Left colon (tissue), 2 donors: ENCODE results near the gene GK. TPM values are rescaled to one million over a fixed set of nuclear protein-coding genes. Genes with fewer than 3 reads are reported as not detected.
A peak's percentile ranks its signal among the peaks of the same experiment; 100 is the strongest.
"Not testable (repeated sequence)": the region's sequence is repeated elsewhere in the genome, so short reads cannot be mapped to it uniquely, and the experiment has no call there.

Source experiments
- ATAC-seq: fragments of 200-7000 bp; cut with Tn5 transposase; one replicate; pipeline ENCODE4 v1.9.1; 2020; ENCODE audit warnings: mild to moderate bottlenecking, moderate library complexity
- DNase-seq, 2 donors: peaks; one replicate each; pipeline ENCODE4 v3.0.0-alpha.2; 2020
- intact Hi-C, 2 donors: fragments of 100-400 bp; cut with DNase I in 1 of 2; cut with micrococcal nuclease in 1 of 2; formaldehyde crosslinking; loops; one replicate each; pipeline versions ENCODE4 v1.11.2 to v1.14.0; 2022; cut with DNase I, micrococcal nuclease
- total RNA-seq, 2 donors: library from RNA; stranded (reverse); fragmentation: NEBNext Ultra II Directional; extraction: Animal tissue kit (Norgen Biotek cat#: 25700); gene quantifications; one replicate each; pipeline ENCODE4 v1.2.1, GENCODE V29; 2021
- donor health status: DM: no; HTN: no; CAD: no.
- donor health status: DM: yes; HTN: yes; CAD: no.

GK gene
- total RNA-seq, 2 donors from 2014 or later = 28.2 to 58.9 TPM

DNA sequence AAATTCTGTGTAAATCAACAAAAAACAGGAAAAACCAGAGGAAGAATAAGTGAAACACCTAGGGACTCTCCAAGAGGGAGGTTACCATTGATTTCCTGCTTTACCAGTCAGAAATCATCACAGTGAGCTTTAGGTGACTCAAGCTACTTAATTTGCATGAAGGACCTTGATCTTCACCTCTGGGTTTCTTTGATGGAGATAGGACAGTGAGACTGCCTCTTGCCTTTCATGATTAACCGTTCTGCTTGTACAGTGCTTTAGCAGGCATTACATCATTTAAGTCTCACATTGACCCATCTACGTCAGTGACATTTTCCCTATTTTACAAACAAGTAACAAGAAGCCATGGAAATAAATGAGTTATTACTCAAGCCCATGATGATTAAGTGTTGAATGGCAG lies 3.4 kb upstream of the GK start:
- intact Hi-C loops = no loop called here
- ATAC-seq (peak; percentile 12), DNase-seq (no peak)

DNA sequence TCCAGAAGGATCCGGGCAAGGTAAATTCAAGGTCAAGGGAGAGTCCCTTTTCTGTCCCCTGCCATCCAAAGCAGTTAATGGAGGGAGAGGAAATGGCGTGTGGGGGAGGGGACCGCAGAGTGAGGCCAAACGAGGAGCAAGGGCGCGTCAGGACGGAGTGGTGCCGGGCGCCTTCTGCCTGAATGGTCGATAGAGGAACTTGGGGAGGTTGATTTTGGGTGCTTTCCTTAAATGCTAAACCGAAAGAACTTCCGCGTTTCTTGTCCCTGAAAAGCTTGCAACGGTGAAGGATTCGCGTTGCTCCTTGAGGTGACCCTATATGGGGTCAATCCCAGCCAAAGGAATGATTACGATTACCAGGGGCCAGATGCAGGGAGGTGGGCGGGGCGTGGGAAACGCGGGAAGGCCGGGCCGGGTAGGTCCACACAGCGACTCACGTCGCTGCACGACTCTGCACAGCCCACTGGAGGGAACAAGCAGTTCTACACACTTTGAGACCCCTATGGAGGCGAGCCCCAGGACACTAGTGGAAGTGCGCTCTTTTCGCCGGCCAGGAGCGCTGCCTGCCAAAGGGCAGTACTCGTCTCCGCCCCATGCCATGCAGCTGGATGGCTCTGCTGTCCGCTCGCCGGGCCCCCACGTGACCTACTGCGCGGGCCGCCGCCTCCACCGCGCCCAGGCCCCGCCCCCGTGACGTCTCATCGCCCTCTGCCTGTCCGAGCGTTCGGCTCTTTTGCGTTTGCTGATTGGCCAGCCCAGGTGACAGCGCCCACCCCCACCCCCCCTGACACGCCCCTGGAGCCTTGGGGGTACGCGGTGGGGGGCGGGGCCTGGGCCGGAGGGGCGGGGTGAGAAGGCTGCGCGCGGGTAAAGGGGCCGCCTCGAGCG lies 452 bp upstream of the GK start:
- peak; percentile 89 for ATAC-seq
- intact Hi-C loops = no loop called here
- DNase-seq = peak; percentile 94 to 96

DNA sequence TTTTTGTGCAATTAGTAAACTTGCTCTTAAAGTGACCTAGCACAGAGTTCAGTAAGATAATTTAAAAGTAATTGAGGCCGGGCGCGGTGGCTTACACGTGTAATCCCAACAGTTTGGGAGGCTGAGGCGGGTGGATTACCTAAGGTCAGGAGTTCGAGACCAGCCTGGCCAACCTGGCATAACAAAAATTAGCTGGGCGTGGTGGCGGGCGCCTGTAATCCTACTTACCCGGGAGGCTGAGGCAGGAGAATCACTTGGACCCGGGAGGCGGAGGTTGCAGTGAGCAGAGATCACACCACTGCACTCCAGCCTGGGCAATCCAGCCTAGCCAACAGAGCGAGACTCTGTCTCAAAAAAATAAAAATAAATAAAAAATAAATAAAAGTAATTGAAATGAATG lies 1.2 kb downstream of the GK start:
- peak in 1 of 2 donors; percentile 24 for DNase-seq
- intact Hi-C loops, ATAC-seq: not testable (repeated sequence)

DNA sequence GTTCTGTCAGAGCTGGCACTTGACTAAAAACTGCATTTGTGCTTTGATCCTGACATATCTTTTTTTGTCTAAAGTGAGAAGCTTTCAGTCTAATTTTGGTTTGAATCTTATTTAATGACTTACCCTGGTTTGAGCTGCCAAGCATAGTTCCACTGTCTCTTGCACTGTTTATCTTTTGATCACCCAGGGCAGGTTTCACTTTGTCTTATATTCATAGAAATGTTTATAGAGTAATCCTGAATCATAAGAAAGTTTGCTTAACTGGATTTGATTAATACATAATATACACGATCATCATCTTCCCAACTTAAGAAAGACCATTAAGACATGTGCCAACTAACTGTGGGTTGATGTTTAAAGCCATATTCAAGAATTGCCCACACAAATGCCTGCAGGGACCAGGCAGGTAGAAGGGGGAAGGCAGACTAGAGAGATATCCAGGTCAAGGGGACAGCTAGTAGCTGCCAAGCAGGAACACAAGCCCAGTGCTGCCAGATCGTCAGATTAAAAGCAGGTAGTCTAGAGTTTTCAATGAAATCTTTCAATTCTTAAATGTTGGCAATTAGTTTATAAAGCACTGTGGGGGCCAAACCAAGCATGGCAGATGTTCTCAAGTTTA lies 1.9 kb downstream of the GK start:
- intact Hi-C loops = no loop called here
- ATAC-seq (no peak), DNase-seq (no peak)

DNA sequence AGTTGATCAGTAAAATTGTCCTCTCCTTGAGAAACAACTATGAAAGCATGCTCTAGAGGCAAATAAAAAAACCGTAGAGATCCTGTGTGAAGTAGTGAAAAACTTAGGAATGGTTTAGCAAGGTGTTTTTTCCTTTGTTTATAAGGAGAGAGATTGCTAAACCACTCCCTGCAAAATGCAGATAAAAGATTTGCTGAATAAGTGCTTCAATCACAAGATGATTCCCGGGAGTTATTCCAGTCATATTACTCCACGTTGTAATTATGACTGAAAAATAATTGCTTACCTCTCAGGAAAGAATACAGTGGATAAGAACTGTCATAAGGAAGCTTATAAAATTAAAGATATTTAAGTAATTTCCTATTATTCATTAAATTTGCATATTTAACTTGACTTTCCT lies 2.8 kb downstream of the GK start:
- ATAC-seq = no peak
- no peak for DNase-seq
- intact Hi-C loops = no loop called here

DNA sequence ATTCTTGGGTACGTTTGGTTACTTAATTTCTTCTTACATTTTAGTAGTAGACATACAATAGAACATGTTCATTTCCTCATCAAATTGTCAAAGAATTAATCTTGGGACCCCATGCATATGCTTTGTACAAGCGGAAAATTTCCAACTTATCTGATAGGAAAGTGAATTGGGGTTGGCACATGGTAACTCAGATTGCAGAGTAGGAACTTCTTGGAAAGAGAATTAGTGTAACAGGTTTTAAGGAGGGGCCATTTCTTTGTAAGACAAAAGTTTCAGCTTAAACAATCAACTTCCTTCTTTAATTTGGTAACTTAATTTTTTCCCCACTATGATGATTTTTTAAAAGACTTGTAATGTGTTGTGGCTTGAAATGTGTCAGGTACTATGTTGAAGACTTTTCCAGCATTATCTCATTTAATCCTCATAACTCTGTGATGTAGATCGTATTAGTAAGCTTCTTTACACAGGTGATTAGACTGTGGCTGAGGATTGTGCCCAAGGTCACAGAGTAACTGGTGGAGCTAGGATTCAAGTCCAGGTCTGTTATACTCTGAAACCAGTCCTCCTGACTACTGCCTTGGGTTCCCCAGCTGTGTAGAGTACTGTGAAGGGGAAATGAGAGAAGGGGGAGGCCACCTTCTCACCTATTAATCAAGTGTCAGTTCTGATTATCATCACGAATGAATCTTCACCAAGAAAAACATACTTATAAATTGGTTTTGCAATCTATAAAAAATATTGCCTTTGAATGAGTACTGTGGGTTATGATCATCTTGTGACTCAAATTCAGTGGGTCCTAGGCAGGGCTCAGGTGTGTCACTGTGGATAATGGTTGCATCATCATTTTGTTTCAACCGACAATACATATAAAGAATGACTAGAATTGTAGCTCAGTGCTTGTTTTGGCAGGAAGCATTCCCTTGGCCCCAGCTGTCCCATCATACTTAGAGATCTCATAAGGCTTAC lies 4.3 kb downstream of the GK start:
- intact Hi-C loops = no loop called here
- DNase-seq (no peak), ATAC-seq (no peak)

DNA sequence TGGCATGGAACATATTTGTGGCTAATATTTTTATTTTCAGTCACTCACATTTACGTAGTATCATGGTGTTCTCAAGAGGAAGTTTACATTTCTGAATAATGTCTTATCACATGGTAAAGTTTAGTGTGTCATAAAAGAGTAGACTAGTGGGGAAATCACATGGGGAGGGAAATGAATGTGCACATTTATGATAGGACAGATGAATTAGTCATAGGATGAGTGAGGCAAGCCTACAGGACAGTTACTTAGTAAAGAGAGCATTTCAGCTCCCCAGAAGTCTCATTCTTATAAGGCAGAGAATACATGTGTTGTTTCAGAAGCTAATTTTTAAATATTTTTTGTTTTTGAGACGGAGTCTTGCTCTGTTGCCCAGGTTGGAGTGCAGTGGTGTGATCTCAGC lies 6.2 kb downstream of the GK start:
- DNase-seq (no peak), ATAC-seq (peak; percentile 93)
- intact Hi-C loops = no loop called here

DNA sequence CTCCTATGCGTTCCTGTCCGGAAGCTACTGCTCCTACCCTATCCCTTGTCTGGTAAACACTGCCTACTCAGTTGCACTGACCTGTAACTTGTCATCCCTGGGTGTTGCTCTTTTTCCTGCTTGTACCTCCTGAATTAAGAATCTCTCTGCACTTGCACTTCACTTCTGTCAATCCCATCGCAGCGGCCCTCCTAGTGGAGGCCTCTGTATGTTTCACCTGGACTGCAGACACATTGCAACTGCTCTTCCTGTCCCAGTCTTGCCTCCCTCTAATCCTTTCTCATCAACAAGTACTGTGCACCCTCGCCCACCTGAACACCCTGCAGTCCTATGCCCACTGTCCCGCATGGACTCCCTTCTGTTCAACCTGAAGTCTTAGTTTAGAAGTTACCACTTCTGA lies 8.0 kb downstream of the GK start:
- ATAC-seq (no peak), DNase-seq (no peak)
- intact Hi-C loops = no loop called here

DNA sequence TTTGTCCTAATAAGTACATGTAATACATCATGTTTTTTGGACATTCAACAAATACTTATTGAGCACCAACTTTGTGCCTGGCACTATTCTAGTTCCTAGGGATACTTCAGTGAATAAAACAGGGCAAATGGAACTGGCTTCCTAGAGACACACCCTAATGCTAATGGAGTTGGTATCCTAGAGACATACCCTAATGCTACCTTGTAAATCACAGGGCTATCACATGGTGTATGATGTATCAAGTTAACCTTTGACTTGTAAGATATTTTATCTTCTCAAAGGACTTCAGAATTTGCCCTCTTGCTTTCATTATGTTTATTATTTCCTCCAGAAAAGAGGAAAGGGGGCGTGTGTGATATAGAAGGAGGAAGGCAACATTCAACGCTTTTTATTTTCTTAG lies 10.1 kb downstream of the GK start:
- intact Hi-C loops = no loop called here
- ATAC-seq = peak; percentile 50
- DNase-seq = no peak

DNA sequence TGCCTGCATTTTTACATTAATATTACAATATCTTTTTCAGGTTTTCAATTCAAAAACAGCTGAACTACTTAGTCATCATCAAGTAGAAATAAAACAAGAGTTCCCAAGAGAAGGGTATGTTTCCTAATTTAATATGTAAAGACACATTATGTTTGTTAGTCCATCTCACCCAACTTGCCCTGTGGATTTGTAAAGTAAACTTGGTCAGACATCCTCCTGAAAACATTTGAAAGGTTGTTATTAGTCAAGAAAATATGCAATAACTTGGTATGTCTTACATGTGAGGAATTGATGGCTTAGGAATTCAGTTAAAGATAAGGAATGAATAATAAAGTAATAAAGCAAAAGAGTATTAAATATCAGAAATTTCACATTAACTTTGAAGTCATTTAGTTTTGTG lies 12.2 kb downstream of the GK start:
- no peak for DNase-seq
- intact Hi-C loops = no loop called here
- ATAC-seq = no peak

DNA sequence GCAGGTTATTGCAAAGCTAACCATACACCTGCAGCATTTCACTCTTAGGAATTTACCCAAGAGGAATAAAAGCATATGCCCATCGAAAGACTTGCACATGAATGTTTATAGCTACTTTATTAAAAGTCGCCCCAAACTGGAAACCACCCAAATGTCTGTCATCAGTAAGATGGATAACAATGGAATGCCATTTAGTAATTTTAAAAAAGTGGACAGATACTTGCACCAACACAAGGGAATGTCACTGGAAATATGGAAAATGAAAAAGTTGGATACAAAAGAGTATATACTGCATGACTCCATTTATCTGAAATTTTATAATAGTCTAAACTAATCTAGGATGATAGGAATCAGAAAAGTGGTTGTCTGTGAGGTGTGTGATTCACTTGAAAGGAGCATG lies 12.9 kb downstream of the GK start:
- no peak for DNase-seq
- no peak for ATAC-seq
- intact Hi-C loops = no loop called here

DNA sequence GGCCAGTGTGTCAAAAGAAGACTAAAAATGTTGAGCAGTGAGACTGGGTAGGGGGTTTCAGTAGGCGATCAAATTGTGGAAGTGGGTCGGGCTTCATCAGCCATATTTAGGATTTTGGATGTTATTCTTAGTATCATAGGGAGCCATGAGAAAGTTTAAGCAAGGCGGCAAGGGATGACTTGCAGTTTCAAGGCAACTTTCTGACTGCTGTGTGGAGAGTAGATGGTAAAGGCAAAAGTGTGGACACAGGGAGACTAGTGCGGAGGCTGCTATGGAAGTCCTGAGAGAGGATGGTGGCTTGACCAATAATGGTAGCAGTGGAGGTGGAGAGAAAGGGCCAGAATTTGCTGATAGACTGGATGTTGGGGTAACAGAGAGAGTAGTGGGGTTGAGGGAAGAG lies 15.4 kb downstream of the GK start:
- intact Hi-C loops = no loop called here
- DNase-seq (no peak), ATAC-seq (no peak)

DNA sequence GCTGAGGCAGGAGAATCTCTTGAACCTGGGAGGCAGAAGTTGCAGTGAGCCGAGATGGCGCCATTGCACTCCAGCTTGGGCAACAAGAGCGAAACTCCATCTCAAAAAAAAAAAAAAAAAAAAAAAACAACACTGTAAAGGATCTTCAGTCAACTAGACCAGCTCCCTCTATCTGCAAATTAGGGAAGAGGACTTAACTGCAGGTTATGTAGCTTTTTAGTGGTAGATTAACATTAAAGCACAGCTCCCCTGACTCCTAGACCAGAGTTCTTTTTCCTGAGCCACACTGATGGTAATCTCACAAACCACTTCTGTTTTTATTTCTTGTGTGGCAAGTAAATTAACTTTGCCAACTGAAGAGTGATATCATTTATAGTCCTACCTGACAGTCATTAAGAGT lies 18.0 kb downstream of the GK start:
- ATAC-seq, intact Hi-C loops, DNase-seq: not testable (repeated sequence)

DNA sequence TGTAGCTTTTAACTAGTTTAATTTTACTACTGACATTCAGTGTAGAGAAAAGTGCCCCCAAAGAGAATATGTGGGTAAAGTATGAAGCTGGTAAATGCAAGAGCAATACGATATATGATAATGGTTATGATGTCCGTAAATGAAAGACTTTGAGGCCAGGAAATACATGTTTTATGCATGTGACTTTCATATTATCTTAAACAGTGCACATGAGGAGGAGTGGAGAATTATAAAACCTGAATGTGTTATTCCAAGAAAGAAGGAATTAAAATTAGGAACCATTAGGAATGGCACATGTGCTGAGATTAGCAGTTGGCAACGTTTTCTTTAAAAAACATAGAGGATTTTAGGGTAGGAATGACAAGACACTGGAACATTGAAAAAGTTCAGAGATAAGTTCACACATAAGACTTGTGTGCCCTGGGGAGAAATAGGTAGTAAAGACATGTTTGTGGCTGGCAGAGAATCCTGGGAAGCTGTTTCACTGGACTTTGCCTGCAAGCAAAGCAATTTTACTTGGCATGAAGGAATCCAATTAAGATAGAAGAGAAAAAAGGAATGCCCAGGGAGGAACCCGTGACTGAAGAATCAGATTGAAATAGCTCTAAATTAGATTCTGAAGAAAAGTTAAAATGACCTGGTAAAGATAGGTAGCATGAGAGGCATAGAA lies 20.0 kb downstream of the GK start:
- ATAC-seq (peak; percentile 78), DNase-seq (no peak)
- intact Hi-C loops = no loop called here

DNA sequence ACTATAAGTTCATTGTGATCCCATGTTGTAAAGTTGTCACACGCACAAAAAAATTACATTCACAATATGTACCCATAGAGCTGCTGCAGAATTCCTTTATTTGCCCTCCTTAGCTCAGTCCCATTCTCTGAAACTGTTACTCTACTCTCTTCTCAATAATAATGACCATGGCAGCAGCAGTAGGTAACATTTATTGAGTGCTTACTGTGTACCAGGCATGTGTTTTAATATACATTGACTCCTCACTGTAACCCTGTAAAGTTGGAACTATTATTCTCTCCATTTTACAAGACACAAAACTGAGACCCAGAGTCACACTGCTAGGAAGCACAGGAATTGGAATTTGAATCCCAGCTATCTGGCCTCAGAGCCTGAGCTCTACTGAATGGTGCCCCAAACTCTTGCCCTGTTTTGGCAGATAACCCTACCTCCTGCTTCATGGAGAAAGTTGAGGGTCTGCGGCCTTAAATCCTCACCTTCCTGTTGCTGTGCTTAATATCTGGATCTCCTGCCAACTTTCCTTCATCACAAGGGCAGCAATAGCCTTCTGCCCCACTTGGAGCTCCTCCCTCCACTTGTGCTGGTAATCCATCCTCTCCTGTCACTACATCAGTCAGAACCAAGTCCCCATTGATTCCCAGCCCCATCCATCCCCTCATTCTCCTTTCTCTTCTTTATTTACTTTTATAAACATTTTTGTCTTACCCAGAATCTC lies 20.8 kb downstream of the GK start:
- intact Hi-C loops = no loop called here
- DNase-seq (no peak), ATAC-seq (no peak)

DNA sequence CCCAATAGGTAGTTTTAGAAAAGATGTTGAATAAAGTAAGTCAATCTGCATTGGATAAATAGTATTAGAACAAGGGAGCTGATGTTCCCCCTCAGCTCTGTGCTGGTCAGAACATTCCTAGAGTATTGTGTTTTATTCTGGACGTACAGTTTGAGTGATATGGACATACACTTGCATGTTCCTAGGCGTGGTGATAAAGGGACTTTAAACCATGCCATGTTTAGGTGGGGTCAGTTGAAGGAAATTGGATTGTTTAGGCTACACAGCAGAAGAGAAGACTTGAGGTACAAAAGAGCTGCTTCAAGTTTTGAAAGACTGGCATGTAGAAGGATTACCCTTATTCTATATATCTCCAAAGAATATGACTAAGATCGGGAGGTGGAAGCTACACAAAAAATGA lies 21.6 kb downstream of the GK start:
- DNase-seq = no peak
- intact Hi-C loops = no loop called here
- peak; percentile 64 for ATAC-seq

DNA sequence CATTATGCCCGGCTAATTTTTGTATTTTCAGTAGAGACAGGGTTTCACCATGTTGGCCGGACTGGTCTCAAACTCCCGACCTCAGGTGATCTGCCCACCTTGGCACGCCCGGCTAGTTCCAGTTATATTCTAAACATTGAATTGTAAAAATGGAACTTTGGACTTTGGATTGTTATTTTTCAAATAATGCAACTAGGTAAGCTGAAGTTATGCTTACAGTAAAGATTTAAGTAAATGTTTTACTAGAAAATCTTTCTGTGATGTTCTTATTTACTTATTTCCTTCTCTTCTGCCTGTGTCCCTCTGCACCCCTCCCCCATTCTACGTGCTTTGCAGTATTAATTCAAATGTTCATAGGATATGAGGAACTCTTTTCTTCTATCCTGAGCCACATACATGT lies 26.1 kb downstream of the GK start:
- ATAC-seq (peak; percentile 81), DNase-seq (peak; percentile 44 to 46)
- intact Hi-C loops = no loop called here

DNA sequence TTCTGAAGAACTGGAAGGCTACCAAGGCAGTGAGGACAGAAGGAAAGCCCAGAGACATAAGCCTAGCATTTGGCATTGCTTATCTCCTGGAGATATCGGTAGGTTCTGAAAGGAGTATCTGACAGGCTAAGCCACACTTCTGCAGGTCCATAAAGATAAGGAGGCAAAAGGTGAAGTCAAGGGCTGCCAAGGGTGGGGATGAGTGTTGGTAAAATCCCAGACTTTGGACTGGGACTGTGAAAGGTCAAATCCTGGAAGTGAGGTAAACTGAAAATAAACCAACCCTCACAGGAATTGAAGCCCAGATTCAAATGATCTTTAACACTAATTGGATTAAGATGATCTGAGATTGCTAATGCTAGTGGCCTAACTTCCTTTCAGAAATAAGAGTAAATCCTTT lies 27.4 kb downstream of the GK start:
- DNase-seq (peak in 1 of 2 donors; percentile 31), ATAC-seq (peak; percentile 84)
- intact Hi-C loops = no loop called here
